GM12878 (cell line): ENCODE data around the gene UACA. TPM values are rescaled to one million over a fixed set of nuclear protein-coding genes. Genes with fewer than 3 reads are reported as not detected.

ENCODE experiments used
- ATAC-seq: fragments of 200-7000 bp; cut with Tn5 transposase; 3 replicates; pipeline ENCODE4 v1.9.1; 2020; ENCODE audit warnings: mild to moderate bottlenecking, moderate library complexity
- BruUV-seq: library from RNA; stranded (reverse); fragments of 400-500 nt; replicated peaks from 2 replicates; lab custom pipeline; 2021; lab: Mats Ljungman, UMichigan
- CTCF ChIA-PET: fragments of 300-600 bp; sonication (Branson Sonifier 250); formaldehyde crosslinking; extraction: SDS; loops from one replicate; lab custom pipeline; 2021; ENCODE audit warnings: inconsistent platforms; lab: Yijun Ruan, JAX
- POLR2A ChIA-PET: fragments of 350-600 bp; formaldehyde crosslinking; extraction: SDS; loops from one replicate; lab custom pipeline; 2021; ENCODE audit warnings: inconsistent platforms; lab: Charles Lee
- RAD21 ChIA-PET: fragments of 300-600 bp; sonication (Branson Sonifier 250); formaldehyde crosslinking; loops from one replicate; lab custom pipeline; 2023; ENCODE audit warnings: antibody characterized with exemption; ENCODE audit not compliant: unreplicated experiment; lab: Charles Lee
- SMC1A ChIA-PET: fragments of 300-600 bp; sonication (Branson Sonifier 250); formaldehyde crosslinking; loops from one replicate; lab custom pipeline; 2023; ENCODE audit not compliant: unreplicated experiment, uncharacterized antibody; lab: Charles Lee
- DNase-seq: peaks from one replicate; pipeline ENCODE4 v3.0.0-alpha.2; 2011; ENCODE audit warnings: low read depth, low spot score
- FAIRE-seq: peaks from 3 replicates; lab custom pipeline; 2011; peaks lifted over from hg19 to GRCh38; lab: Jason Lieb, UNC
- H2AFZ ChIP-seq: 2 replicates; pipeline ENCODE4 v1.6.0; 2011; ENCODE audit warnings: low read depth, low read length, control low read depth; ENCODE audit not compliant: control insufficient read depth
- H3K27ac ChIP-seq: 2 replicates; pipeline ENCODE4 v1.5.1; 2011; ENCODE audit warnings: control low read depth; ENCODE audit not compliant: control insufficient read depth, insufficient read depth
- H3K27me3 ChIP-seq, 2 experiments: replicated peaks in 1 of 2; 2 replicates each; pipeline versions ENCODE4 v1.6.0 to v1.6.1; 2011; ENCODE audit warnings: low read length in 1 of 2; ENCODE audit not compliant: control insufficient read depth in 2 of 2, insufficient read depth in 2 of 2
- H3K36me3 ChIP-seq, 2 experiments: 2 replicates each; pipeline ENCODE4 v1.5.1; 2011; ENCODE audit warnings: low read length in 1 of 2; ENCODE audit not compliant: control insufficient read depth in 2 of 2, insufficient read depth in 2 of 2
- H3K4me1 ChIP-seq: 2 replicates; pipeline ENCODE4 v1.6.1; 2011; ENCODE audit warnings: mild to moderate bottlenecking, low read length, moderate library complexity, mixed read lengths; ENCODE audit not compliant: control insufficient read depth, insufficient read depth
- H3K4me2 ChIP-seq: 2 replicates; pipeline ENCODE4 v1.6.0; 2011; ENCODE audit warnings: control low read depth; ENCODE audit not compliant: control insufficient read depth, insufficient read depth
- H3K4me3 ChIP-seq: fragments of 200-600 bp; sonication (generic); 2 replicates; pipeline ENCODE4 v1.5.1; 2016
- H3K79me2 ChIP-seq: 2 replicates; pipeline ENCODE4 v1.6.0; 2011; ENCODE audit warnings: low read length; ENCODE audit not compliant: control insufficient read depth, insufficient read depth
- H3K9ac ChIP-seq: 2 replicates; pipeline ENCODE4 v1.8.0; 2011; ENCODE audit warnings: low read length, control low read depth, mixed read lengths; ENCODE audit not compliant: control insufficient read depth, insufficient read depth
- H3K9me3 ChIP-seq: replicated peaks from 3 replicates; pipeline ENCODE4 v1.5.1; 2011; ENCODE audit warnings: mild to moderate bottlenecking, low read length; ENCODE audit not compliant: control insufficient read depth, insufficient read depth
- H4K20me1 ChIP-seq: 2 replicates; pipeline ENCODE4 v1.6.0; 2011; ENCODE audit not compliant: control insufficient read depth, insufficient read depth
- CEBPB ChIP-seq, 2 experiments: fragments of 150-350 bp in 1 of 2; IDR thresholded peaks; 2 replicates each; pipeline ENCODE4 v1.6.1; 2012 to 2014; ENCODE audit warnings: low read depth in 2 of 2, low read length in 2 of 2, borderline replicate concordance in 1 of 2, inconsistent platforms in 1 of 2
- EED ChIP-seq: sonication (generic); IDR thresholded peaks from 2 replicates; pipeline ENCODE4 v1.6.1; 2016; ENCODE audit warnings: antibody characterized with exemption, low read depth
- ETV6 ChIP-seq, 2 experiments: fragments of 450-650 bp in 1 of 2; IDR thresholded peaks in 1 of 2; conservative IDR thresholded peaks in 1 of 2; 2 replicates each; pipeline ENCODE4 v1.6.1; 2014; ENCODE audit warnings: antibody characterized with exemption in 1 of 2, borderline replicate concordance in 1 of 2, low read depth in 1 of 2, mild to moderate bottlenecking in 1 of 2, moderate library complexity in 1 of 2
- GATAD2B ChIP-seq: fragments of 450-650 bp; conservative IDR thresholded peaks from 2 replicates; pipeline ENCODE4 v1.6.1; 2017; ENCODE audit warnings: low read depth, mild to moderate bottlenecking, moderate library complexity
- HDGF ChIP-seq: fragments of 450-650 bp; IDR thresholded peaks from 2 replicates; pipeline ENCODE4 v1.6.1; 2016; ENCODE audit warnings: antibody characterized with exemption
- IKZF2 ChIP-seq, 2 experiments: fragments of 450-650 bp; IDR thresholded peaks; 2 replicates each; pipeline ENCODE4 v1.6.1; 2017; ENCODE audit warnings: mild to moderate bottlenecking in 2 of 2, moderate library complexity in 2 of 2
- KAT2A ChIP-seq: conservative IDR thresholded peaks from 2 replicates; pipeline ENCODE4 v1.6.1; 2011; ENCODE audit warnings: low read depth, low read length; ENCODE audit not compliant: control insufficient read depth
- MXI1 ChIP-seq: fragments of 150-350 bp; IDR thresholded peaks from 2 replicates; pipeline ENCODE4 v1.6.1; 2011; ENCODE audit warnings: low read depth, mild to moderate bottlenecking, inconsistent platforms, low read length, improper control_type of control experiment
- POLR2AphosphoS2 ChIP-seq: IDR thresholded peaks from 2 replicates; pipeline ENCODE4 v1.6.1; 2011; ENCODE audit warnings: low read depth, mild to moderate bottlenecking, low read length, improper control_type of control experiment, moderate library complexity
- SMC3 ChIP-seq: IDR thresholded peaks from 2 replicates; pipeline ENCODE4 v1.6.1; 2011; ENCODE audit warnings: low read length, improper control_type of control experiment, borderline replicate concordance
- TCF3 ChIP-seq: IDR thresholded peaks from 2 replicates; pipeline ENCODE4 v1.6.1; 2012; ENCODE audit warnings: low read depth, mild to moderate bottlenecking, low read length, borderline replicate concordance; ENCODE audit not compliant: insufficient read depth
- ZSCAN29 ChIP-seq: fragments of 450-650 bp; IDR thresholded peaks from 2 replicates; pipeline ENCODE4 v1.6.1; 2017; ENCODE audit warnings: mild to moderate bottlenecking, moderate library complexity
- WGBS: methylation state at CpG from one replicate; pipeline ENCODE4 v1.1.6; 2016; ENCODE audit warnings: low lambda C conversion rate; ENCODE audit not compliant: insufficient replicate concordance, insufficient coverage; ENCODE audit errors: missing lambda C conversion rate; 5-methylcytosine and 5-hydroxymethylcytosine counted together
- in situ Hi-C: fragments of 300-500 bp; cut with MboI; formaldehyde crosslinking; loops from 9 replicates; pipeline ENCODE4 v1.14.3; 2018; ENCODE audit warnings: mixed read lengths
- intact Hi-C: fragments of 100-400 bp; cut with micrococcal nuclease; formaldehyde crosslinking; loops from one replicate; pipeline ENCODE4 v1.14.2; 2022; ENCODE audit not compliant: unreplicated experiment
- polyA plus RNA-seq, 11 experiments: library from polyadenylated mRNA; depleted of rRNA in 4 of 11; unstranded in 6 of 11; stranded (reverse) in 5 of 11; fragments of >200 nt; fragmentation: Nextera tagmentation in 4 of 11; fragmentation: Illumina TruSeq in 1 of 11; extraction: Ambion mirVana in 4 of 11; extraction: Trizol in 1 of 11; gene quantifications; 1 replicate in 1 of 11; 2 replicates in 10 of 11; pipeline versions ENCODE4 v1.2.1 to v1.2.3, GENCODE V29; 2011 to 2016; ENCODE audit warnings: inconsistent platforms in 2 of 11, missing spikeins in 2 of 11, low read depth in 1 of 11
- total RNA-seq, 4 experiments: library from RNA; depleted of rRNA in 3 of 4; stranded (reverse); fragments of >200 nt in 3 of 4; fragmentation: Illumina TruSeq in 1 of 4; extraction: Trizol in 1 of 4; gene quantifications; 2 replicates each; pipeline versions ENCODE4 v1.2.1 to v1.2.3, GENCODE V29; 2013 to 2021

Gene UACA
- total and polyA plus RNA-seq, 10 of the 15 experiments (the other 5 are each of a cell fraction or from before 2014, with no cell fraction given), result 0.30 to 4.0 (median 2.0) TPM

DNA sequence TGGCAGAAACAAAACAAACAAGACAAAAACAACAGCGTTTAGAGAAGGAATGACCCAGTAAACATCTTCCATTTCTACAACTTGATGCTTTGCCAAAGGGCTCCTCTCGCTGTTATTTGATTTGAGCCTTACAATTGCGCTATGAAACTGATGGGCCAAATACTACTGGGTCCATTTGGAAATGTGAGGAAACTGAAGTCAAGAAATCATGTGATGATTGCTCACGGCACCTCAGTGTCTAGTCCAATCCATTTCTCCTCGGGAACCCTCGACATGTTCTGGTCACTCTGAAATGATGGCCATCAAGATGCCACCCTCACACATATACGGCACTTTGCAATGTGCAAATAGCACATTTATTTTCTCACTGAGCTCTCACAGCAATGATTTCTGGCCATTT, 136.0 kb downstream of the UACA start:
- H4K20me1 ChIP-seq, result no peaks in the 10 kb centered on the region
- ChIA-PET RAD21 (no interaction called here), CTCF (no interaction called here), SMC1A (no interaction called here), POLR2A (no interaction called here)
- H3K36me3 ChIP-seq, result no peaks in the 10 kb centered on the region
- TF ChIP-seq HDGF, result no peak
- TF ChIP-seq SMC3, result no peak
- no peak for TF ChIP-seq CEBPB (IDR thresholded peaks at IDR 0.05; ENCODE audit: borderline replicate concordance in 1 of 2, low read depth in 2 of 2, low read length in 2 of 2)
- TF ChIP-seq MXI1, result no peak
- TF ChIP-seq TCF3, result no peak
- TF ChIP-seq KAT2A, result no peak
- no peak for TF ChIP-seq ETV6 (conservative IDR thresholded peaks at IDR 0.05 in 1 of 2, IDR thresholded peaks at IDR 0.05 in 1 of 2; ENCODE audit: borderline replicate concordance in 1 of 2, low read depth in 1 of 2)
- TF ChIP-seq ZSCAN29, result no peak
- TF ChIP-seq EED, result no peak
- no peak for TF ChIP-seq POLR2AphosphoS2
- no peak for TF ChIP-seq IKZF2 (IDR thresholded peaks at IDR 0.05)
- no peak for TF ChIP-seq GATAD2B
- intact Hi-C loops, result no loop called here
- H3K4me2 ChIP-seq, result no peak overlapping the region
- 55% methylated on average over 7 of the region's 7 CpGs for WGBS
- no peak for DNase-seq
- BruUV-seq, result no TSS peak
- no peaks in the 10 kb centered on the region for H3K4me1 ChIP-seq
- H3K27me3 ChIP-seq, result peaks cover 0 to 1% of the 10 kb centered on the region in 2 experiments; a peak in 1 of 4 replicates
- H3K9ac ChIP-seq, result no peak overlapping the region
- H2AFZ ChIP-seq, result no peak overlapping the region
- no peak for FAIRE-seq
- H3K79me2 ChIP-seq, result no peaks in the 10 kb centered on the region
- no peak overlapping the region for H3K27ac ChIP-seq
- no peaks in the 10 kb centered on the region for H3K9me3 ChIP-seq
- no peak overlapping the region for H3K4me3 ChIP-seq
- ATAC-seq, result no peak
- in situ Hi-C loops, result no loop called here
